HG02840 (cell line): ENCODE data around the gene FARS2.

Experiments
- ATAC-seq: cut with Tn5 transposase; IDR thresholded peaks from one replicate; pipeline ENCODE4 v1.9.1; 2021; ENCODE audit warnings: mild to moderate bottlenecking, moderate library complexity, moderate number of reproducible peaks; ENCODE audit not compliant: unreplicated experiment, low FRiP score

Gene FARS2

GRCh38 chr6:5599127-5599526, 337.8 kb downstream of the FARS2 start:
- ATAC-seq = no peak

GRCh38 chr6:5605937-5606336, 344.6 kb downstream of the FARS2 start:
- no peak for ATAC-seq

DNA sequence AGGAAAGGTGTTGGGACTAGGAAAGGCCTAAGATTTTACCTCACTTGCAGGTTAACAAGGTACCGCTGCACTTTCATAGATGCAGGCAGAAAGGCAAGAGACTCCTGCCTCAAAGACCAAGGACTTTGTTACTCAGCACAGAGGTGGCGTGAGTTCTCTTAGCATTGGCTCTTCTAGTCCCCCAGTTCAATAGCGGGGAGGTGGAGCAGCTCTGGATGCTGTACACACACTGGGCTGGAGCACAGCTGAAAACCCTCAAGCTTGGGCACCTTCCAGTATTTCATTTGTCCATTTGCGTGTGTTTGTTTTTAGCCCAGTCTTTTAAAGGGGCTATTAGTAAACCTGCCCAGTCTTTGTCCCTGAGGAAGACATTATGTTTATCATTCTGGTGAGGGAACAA, 345.2 kb downstream of the FARS2 start:
- no peak for ATAC-seq

- no peak for ATAC-seq
Observed at GRCh38 chr6:5610640-5611039, 349.3 kb downstream of the FARS2 start.

DNA sequence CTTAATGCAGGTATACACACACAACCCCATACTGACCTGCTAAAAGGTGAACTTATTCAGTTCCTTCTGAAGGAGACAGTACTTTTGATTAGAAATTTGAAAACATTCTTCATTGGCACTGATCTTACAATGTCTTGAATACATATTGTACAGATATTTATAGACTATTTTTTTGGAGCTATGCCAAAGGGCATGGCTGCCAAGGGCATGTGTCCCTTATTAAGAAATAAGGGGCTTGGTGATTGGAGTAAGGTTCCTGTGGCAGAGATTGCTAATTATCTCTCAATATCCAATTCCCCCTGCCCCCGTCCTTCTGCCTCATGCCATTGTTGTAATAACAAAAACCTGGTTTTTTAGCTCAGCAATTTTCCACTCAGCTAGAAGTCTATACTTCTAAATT, 355.9 kb downstream of the FARS2 start:
- no peak for ATAC-seq

GRCh38 chr6:5619249-5619648, 357.9 kb downstream of the FARS2 start:
- ATAC-seq = no peak

DNA sequence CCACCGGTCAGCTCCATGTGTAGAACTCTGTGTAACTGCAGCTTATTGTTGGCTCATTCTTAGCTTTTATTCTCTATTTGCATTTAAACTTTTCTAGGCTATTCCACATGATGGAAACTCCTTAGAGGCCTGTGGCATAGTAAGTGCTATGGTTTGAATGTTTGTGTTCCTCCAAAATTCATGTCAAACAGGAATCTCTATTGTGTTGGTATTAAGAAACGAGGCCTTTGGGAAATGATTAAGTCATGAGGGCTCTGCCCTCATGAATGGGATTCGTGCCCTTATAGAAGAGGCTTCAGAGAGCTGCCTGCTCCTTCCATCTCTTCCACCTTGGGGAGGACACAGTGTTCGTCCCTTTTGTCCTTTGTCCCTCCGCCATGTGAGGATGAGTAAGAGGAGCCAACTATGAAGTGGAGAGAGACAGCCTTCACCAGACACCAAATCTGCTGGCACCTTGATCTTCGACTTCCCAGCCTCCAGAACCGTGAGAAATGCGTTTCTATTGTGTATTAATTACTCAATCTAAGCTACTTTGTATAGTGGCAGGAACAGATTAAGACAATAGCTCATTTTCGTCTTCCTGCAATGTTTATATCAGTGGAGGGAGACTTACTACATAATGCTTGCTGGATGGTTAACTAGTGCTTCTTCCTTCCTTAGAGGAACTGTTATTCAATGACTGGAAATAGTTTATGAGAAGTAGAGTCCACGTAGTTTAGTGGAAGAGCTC, 361.1 kb downstream of the FARS2 start:
- no peak for ATAC-seq

GRCh38 chr6:5623769-5624168, 362.5 kb downstream of the FARS2 start:
- no peak for ATAC-seq

- ATAC-seq = no peak
Observed at GRCh38 chr6:5624256-5624655, 362.9 kb downstream of the FARS2 start.

DNA sequence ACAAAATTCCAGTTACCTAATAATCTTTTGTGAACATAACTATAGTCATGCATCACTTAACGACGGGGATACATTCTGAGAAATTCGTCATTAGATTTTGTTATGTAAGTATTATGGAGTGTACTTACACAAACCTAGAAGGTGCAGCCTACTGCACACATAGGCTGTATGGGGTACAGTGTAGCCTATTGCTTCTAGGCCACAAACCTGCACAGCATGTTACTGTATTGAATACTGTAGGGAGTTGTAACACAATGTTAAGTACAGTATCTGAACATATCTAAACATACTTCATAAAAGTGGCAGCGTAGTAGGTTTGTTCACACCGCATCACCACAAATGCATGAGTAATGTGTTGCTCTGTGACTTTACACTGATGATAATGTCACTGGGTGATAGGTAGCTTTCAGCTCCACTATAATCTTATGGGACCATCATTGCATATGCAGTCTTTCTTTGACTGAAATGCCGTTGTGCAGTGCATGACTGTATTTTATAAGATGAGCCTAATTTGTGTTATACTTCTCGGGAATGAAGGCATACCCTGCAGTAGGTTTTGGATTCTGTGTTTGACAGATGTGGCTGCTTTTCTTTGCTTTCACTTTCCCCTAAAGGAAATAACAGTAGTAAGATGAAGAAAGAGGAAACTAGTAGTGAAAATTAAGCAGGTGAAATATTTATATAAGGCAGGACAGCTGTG, 365.6 kb downstream of the FARS2 start:
- ATAC-seq = peak; percentile 73

GRCh38 chr6:5630636-5631035, 369.3 kb downstream of the FARS2 start:
- no peak for ATAC-seq

DNA sequence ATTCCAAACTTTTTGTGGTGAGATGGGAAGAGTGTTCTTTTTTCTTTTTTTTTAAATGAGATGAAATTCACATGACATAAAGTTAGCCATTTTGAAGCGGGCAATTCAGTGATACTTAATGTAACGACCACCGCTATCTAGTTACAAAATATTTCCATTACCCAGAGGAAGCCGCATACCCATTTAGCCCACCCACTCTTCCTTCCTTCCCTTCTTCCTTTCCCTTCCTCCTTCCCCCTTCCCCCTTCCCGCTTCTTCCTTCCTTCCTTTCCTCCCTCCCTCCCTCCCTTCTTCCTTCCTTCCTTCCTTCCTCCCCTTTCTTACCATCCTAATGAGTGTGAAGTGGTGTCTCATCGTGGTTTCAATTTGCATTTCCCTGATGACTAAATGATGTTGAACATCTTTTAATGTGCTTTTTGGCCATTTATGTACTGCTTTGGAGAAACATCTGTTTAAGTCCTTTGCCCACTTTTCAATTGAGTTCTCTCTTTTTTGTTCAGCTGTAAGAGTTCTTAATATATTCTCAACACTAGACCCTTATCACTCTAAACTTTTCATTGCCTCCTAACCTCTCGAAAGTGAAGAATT, 371.1 kb downstream of the FARS2 start:
- no peak for ATAC-seq

- ATAC-seq = no peak
Observed at GRCh38 chr6:5634525-5634924, 373.2 kb downstream of the FARS2 start.

GRCh38 chr6:5636210-5637030, 375.1 kb downstream of the FARS2 start:
- ATAC-seq = no peak

GRCh38 chr6:5637714-5638113, 376.4 kb downstream of the FARS2 start:
- no peak for ATAC-seq

- ATAC-seq = no peak
Observed at GRCh38 chr6:5638666-5639065, 377.4 kb downstream of the FARS2 start.

DNA sequence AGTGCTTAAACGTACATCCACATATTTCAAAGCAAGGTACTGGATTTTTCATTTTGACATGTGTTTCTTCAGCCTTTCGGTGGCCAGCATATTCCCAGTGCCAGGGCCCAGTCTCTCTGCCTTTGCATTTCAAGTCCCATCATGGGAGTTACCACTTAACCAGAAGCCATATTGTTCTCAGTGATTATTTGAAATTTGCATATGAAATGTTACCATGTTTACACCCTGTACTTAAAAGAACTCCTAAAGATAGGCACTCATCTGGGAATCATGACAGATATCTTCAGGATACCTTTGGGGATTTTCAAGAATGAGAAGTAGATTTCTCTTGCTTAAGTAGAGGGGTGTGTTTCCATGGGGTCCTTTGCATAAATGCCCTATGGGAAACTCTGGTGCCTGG, 377.9 kb downstream of the FARS2 start:
- ATAC-seq = no peak

- no peak for ATAC-seq
Observed at GRCh38 chr6:5640614-5641013, 379.3 kb downstream of the FARS2 start.

DNA sequence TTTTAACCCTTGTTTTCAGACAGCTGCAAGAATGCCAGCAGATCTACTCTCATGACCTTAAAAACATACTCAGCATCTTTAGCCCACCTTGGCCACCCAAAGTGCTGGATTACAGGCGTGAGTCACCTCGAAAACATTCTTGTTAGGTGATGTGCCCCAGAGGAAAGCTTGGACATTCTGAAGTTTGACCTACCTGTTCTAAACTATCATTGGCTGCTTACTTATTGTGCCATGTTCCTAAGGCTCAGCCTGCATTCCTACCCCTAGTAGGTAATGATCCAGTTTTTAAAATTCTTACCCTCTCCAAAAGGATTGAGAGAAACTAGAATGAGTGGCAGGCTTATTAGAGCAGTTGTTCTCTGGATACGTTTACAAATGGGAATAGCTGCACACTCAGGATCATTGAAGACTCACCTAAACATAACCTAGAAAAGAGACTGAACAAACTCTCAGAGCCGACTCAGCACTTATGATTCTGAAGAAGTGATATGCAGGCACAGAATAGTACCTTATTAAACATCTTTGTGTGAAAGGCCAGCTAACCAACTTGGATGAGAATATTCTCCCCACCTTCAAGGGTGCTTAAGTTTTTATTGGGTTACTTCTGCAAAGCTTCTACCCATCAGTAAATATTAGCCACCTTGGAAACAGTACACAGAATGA, 383.3 kb downstream of the FARS2 start:
- ATAC-seq = no peak
